K562 (cell line): ENCODE measurements around the gene SLC35F4.

Experiments used
- BRF1 ChIP-seq: IDR thresholded peaks from 3 replicates; pipeline ENCODE4 v1.6.1; 2011; ENCODE audit warnings: borderline replicate concordance, mild to moderate bottlenecking; ENCODE audit not compliant: insufficient read length; ENCODE audit errors: extremely low read depth
- BRF2 ChIP-seq: IDR thresholded peaks from 3 replicates; pipeline ENCODE4 v1.6.1; 2011; ENCODE audit warnings: borderline replicate concordance, mild to moderate bottlenecking; ENCODE audit not compliant: insufficient read length, insufficient read depth
- NFE2L1 ChIP-seq: fragments of 450-650 bp; IDR thresholded peaks from 2 replicates; pipeline ENCODE4 v1.6.1; 2016; ENCODE audit warnings: missing genetic modification characterization, low read depth, mild to moderate bottlenecking, missing compliant biosample characterization, moderate library complexity, borderline replicate concordance

- TF ChIP-seq NFE2L1 (tag) (no peak), BRF2 (no peak), BRF1 (no peak)
These were observed 5.0 kb upstream of the SLC35F4 start for GRCh38 chr14:57870686-57871457.
